Occipital lobe (tissue), 2 donors: ENCODE results near the gene MYH15. TPM values are rescaled to one million over a fixed set of nuclear protein-coding genes. Genes with fewer than 3 reads are reported as not detected.

ENCODE experiments used
- DNase-seq: peaks from one replicate; lab custom pipeline; 2025; lab: John Stamatoyannopoulos, UW
- total RNA-seq: library from RNA; depleted of rRNA; stranded (reverse); fragments of >200 nt; gene quantifications from one replicate; pipeline ENCODE4 v1.2.3, GENCODE V29; 2014

The MYH15 gene
- total RNA-seq, 1 donor from 2014 or later = 0.31 TPM

DNA sequence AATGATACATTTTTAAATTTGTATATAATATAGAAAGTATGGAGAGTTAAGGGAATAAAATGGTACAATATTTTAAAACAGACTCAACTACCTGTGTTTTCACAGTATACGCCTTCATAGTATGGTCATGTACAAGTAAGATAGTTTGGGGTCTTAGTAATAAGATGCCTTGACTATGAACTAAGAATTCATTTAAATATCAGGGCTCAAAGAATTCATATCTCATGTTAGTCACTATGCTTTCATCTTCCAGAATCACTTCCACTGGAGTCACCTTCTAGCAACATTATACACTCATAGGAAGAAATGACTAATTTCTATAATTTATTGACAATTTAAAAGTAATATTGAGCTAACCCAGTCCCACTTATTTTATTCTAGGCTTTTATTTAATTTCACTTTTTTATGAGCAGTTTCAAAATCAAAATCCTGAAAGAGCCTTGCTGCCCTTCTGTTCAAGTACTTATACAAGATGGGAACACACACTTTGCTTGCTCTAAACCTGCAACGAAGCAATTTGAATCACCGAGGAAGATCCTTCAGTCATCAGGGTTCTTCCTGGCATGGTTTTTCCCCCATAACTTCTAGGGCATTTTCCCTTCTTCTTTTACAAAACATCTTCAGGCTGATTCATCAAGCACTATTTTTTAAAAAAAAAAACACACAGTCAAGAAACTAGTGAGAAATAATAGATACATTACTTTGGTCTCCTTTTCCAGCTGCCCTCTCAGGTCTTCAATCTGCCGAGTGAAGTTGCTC lies 94.1 kb downstream of the MYH15 start:
- DNase-seq = no peak

DNA sequence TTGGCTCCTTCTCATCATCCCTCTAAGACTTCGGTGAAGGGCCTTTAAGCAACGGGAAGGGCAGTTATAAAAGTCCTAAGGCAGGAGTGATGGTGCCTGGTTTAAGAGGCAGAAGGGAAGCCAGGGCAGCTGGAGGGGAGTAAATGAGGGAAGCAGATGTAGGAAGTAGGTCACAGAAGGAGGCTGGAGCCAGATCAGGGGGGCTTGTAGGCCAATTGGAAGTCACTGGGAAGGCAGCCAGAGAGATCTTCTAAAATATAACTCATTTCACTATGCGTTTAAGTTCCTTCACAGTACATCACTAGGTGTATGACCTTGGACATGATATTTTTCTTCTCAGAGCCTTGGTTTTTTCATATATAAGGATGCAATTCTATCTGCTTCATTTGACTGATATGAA lies 94.7 kb downstream of the MYH15 start:
- no peak for DNase-seq

DNA sequence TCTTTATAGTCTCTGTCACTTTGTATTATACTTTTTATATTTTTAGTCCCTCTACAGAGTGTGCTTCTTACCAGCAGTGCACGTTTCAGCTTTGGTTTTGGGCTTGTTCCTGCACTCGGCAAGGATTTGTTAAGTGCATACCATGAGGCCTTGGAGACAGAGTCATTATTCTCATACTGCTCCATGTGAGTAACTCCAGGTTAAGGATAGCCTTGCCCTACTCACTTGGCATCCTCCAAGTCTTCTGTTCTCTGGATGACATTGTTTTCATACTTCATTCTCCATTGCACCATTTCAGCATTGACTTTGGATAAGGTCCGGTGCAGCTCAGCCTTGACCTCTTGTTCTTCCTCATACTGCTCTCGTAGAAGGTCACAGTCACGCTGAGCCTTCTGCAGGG lies 96.4 kb downstream of the MYH15 start:
- DNase-seq = no peak

DNA sequence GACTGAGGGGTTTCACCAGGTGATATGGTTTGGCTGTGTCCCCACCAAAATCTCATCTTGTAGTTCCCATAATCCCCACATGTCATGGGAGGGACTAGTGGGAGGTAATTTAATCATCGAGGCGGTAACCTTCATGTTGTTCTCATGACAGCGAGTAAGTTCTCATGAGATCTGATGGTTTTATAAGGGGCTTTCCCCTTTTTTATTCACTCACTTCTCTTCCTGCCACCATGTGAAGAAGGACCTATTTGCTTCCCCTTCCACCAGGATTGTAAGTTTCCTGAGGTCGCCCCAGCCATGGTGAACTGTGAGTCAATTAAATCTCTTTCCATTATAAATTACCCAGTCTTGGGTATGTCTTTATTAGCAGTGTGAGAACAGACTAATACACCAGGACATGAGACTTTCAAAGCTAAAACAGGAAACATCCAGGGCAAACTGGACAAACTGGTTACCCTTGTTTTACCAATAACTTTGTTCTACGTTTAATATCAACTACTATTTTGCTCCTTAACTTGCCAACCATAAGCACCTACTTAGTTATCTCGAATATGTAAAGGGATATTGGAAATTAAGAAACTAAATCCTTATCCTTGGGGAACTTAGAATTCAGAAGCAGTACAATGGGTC lies 98.2 kb downstream of the MYH15 start:
- DNase-seq = no peak

DNA sequence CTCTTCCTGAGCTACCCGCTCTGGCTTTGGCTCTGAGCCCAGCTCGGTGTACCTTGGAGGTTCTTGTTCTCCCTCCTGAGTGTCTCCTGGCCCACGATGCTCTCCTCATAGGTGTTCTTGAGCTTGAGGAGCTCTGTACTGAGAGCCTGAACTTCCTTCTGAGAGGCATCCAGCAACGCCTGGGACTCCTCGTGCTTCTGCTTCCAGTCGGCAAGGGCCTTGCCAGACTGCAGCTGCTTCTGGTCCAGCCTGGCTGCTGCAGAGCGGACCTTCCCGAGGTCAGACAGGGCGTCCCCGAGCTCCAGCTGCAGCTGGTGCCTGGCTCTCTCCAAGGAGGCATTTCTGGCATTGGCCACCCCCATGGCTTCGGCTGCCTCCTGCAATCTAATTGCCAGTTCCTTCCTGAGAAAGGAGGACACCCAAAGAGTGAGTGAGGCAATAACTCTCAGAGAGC lies 99.8 kb downstream of the MYH15 start:
- no peak for DNase-seq

DNA sequence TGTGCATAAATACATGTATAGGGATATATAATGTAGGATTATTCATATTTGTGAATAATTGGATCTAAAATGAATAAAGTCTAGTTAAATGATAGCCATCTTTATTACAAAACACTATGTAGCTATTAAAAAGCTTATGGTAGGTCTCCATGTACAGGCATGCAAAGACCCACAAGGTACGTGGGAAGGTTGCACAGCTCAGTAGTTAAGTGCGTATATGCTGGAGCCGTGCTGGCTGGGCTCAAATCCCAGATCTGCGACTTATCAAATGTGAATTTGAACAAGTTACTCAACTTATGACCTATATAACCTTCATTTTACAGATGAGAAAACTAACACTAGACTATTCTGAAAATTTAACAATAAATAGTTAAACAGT lies 100.6 kb downstream of the MYH15 start:
- DNase-seq = no peak

DNA sequence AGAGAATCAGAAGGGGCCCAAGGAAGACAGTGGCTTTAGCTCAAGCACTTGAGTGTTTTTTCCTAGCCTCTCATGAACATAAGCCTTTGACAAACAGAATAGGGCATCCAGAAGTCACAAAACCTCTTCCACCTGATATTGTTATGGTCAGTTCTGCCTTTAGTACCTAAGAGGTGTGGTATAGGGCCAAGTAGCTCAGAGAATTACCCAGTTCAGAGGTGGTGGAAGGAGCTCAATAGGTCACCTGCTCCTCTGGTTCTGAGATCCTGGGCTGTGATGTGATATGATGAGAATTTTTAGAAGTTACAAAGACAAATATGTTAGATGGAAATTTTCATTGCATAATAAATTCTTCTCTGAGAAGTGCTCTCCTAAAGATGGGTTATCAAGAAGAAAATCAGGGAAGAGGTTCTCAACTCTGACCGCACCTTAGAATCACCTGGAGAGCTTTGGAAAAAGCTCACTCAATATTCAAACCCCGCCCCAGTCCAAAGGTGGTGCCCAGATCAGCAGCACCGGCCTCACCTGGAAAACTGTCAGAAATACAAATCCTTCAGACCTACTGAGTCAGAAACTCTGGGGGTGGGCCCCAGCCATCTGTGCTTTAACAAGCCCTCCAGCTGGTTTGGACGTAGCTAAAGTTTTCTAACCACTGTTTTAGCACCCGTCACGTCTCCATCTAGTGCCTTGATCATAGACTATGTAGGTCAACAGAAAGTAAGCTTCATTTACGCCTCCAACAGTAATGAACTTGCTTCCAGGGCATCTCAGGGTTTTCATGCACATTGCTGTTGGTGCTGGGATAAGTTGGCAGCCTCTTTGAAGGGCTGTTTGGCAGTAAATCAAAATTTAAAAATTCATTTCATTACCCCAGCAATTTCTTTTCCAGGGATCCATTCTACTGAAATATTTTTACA lies 101.3 kb downstream of the MYH15 start:
- no peak for DNase-seq

DNA sequence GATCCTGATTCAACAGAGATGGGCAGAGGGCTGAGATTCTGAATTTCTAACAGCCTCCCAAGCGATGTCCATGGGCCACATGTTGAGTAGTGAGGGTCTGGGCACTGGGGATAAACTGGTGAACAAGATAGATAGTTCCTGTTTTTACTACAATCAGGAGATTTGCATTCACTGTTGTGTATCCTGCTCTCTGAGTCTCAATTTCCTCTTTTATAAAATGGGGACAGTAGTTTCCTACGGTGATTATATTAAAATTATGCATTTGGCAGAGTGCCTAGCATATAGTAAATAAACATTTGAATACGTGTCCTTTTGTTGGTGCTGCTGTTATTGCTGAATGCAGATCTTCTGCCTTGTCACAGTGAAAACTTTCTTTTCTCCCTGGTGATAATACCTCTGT lies 102.5 kb downstream of the MYH15 start:
- DNase-seq = no peak

DNA sequence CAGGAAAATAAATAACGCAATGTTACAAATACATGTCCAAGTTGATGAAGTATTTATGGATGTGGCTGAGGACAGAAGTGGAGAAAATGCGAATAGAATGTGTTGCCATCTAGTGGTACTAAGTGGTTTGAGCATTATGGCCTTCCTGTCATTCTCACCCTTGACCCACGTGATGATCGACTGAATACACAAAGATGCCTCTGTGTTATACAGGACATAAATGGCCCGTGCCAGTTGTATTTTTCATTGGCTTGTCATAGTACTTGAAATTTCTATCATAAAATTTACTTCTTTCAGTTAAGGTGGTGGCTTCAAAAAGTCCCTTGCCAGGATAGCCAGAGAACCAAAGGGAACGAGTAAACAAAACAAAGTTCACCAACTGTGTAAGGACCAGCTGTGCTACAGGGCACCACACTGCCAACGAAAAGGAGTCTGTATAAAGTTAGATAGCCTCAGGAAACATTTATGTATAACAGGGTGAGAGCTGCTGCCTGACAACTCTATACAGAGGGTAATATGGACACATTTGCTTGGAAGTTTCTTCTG lies 103.7 kb downstream of the MYH15 start:
- DNase-seq = no peak

DNA sequence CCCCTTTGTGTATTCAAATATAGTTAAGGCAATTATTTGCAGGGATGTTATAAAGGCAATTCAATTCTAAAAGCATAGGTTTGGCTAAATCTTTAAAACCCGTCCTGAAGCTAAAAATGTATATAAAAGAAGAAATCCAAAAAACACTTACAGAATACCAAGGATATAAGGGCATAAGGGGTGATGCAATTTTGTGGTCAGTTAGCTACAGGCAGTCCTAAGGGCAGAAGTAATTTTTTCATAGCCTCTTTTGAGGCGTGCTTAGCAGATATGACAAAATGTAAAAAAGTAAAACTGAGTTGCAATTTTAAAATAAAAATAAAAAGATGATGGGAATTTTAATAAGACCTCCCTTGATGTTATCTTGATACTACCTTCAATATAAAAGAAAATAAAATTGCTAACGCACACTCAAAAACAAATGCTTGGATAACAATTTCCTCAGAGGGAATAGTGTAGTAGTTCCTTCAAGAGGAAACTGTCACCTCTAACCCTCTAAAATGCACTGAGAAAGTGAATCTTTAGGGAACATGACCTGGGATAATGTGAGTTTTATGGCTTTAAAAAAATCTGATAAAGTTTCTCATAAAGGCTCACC lies 104.2 kb downstream of the MYH15 start:
- DNase-seq = no peak

DNA sequence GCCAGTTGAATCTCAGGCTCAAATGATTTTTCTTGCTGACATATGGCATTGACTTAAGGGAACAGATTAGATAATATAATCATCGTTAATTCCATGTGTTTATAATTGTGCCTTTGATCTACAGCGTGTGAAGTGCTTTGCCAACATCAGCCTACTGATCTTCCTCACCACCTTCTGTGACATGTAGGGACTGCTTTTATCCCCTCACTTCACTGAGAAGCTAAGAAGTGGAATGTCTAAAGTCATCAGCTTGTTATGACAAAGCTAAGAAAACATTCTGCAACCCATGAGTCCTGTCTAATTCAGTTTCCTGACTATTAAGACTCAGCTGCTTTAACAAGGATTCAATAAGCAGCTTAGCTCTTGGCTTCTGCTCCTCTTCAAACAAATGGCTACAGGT lies 106.0 kb downstream of the MYH15 start:
- no peak for DNase-seq

DNA sequence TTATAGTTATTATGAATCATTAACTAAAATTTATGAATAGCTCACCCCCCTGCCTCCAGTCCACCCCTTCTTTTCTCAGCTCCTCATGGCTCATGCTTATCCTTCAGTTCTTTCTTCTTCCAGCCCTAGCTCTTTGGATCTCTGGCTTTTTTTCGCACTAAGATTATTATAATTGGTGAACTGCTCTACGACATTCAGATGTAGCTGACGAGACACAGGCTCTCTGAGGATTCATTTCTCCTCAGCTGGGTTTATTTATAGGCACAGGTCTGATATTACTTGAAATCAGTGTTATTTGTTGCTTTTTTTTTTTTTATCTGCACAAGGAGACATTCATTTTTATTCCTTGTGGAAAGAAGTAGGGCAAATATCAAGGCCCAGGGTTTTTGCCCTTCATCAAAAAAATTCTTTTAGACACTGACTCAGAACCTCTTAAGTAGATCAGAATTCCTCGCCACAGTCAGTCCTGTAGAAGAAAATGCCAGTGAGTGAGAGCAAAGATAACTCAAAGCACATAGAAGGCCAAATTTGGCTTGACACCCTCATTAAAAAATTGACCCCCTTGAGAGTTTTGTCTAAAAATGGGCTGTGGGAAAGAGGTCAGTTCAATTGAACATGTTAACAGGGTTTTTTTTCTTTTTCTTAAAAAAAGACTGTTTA lies 106.6 kb downstream of the MYH15 start:
- no peak for DNase-seq

DNA sequence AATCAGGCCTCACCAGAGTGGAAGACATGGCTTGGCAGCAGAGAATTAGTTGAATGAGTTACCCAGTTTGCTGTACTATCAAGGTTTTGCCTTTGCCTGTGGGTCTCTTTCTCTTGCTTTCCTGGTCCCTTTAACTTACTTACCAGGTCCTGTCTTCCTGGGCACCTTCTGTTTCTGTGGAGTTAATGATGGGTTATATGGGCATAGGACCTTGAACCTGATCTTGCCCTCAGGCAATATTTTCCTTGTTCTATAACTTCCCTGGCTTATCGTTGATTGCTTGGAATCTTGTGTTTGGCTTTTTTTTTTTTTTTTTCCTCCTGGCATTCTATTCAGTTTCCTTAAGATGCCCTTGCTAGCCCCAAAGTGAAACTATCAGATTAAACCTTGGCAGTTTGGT lies 107.2 kb downstream of the MYH15 start:
- DNase-seq = no peak

DNA sequence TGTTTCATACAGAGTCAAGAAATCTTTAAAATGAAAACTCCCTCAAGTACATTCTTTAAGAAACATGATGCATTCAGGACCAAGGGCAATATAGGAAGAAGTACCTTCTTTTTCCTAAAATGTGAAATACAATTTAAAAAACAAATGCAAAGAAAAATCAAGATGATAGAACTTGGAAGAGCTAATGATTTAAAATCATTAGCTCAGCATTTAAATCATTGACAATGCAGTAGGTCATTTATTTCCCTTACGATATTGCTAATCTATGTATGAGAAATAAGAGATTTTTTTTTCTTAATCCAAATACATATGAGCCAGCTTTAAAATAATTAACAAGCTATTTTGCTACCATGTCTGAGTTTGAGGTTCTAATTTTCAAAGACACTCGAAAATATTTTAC lies 108.6 kb downstream of the MYH15 start:
- DNase-seq = no peak

DNA sequence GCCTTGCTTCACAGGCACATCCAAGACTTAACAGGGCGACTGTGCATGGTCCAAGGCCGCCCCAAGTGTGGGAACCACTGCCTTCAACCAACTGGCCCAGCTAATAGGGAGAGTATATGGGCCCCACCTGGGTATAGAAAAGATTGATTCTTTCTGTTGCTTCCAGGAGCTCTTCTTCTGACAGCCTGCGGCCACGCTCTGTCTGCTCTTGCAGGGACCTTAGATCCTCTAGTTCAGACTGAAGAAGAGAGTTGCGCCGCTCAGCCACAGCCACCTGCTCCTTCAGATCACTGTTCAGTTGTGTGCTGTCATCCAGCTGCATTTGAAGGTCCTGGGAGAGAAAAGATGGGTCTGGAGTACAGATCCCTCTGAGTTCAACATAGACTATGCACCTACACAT lies 111.9 kb downstream of the MYH15 start:
- DNase-seq = no peak

DNA sequence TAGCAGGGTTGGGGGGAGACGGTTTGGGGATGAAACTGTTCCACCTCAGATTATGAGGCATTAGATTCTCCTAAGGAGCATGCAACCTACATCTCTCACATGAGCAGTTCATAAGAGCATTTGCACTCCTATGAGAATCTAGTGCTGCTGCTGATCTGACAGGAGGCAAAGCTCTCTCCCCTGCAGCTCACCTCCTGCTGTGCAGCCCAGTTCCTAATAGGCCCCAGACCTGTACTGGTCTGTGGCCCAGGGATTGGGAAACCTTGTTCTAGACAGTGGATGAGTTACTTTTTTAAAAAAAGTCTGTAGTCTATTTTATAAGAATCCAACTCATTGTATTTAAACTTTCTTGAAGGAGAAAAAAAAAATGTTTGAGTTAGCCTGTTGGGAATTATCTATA lies 114.1 kb downstream of the MYH15 start:
- DNase-seq = no peak

DNA sequence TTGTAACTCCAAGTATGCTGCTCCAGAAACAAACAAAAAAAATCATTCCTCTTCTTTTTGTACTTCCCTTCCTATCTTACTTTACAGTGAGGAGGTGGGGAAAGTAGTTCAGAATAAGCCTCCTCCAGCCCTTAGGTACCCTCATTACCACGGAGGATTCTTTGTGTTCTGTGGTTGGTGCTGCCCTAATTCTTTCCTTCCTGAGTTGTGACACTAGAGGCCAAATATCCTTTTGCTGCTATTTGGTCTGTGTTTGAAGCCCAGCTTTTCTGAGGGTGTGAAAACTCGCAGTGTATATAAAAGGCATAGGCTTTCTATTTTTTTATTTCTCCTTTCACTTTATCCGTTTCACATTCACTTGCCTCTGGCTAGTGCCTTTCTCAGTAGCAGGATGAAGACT lies 115.8 kb downstream of the MYH15 start:
- DNase-seq = no peak

DNA sequence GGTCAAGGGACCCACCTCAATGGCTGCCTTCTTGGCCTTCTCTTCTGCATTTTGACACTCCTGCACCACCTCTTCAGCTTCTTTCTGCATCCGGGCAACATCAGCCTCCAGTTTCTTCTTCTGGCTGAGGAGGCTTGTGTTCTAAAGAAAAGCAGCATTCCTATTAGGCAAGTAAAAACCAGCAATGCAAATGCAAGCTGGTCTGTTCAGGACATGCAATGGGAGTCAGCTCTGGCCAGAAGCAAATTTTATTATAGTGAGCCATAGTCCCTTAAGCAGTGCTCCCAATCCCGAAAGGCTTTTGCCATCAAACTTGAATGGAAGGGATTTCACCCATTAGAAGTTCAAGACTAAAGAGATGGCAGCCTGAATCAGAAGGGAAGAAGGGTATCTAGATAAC lies 116.4 kb downstream of the MYH15 start:
- DNase-seq = no peak

DNA sequence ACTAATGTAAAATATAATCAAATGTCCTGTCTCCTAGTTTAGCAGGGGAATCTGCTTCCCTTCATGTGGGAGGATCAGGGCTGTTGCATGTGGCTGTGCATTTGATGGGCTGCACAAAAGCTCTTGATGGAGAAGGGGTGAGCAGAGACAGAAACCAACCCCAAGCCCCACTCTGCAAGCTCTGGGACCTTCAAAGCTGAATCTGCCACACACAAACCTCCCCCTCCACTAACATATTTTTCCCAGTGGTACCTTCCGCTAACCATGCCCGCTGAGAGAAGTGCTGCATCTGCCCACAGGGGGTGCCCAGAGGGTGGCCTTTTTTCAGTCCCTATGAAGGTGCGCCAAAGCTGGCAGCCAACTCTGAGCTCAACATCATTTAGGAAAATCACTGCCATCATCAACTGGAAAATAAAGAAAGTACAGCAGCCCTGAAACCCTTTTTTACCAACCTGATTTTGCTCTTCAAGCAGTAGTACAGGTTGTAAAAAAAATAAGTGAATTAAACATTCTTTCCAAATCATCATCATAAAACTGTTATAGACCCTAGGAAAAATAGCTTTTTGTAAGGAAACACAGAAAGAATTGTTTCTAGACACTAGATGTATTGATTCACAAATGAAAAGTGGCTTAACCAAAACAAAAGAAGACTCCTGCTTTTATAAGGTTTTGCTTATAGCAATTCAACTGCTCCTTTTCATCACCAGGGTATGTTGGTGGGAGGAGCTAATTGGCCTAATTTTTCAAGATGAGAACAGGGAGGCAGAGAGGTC lies 117.1 kb downstream of the MYH15 start:
- DNase-seq = no peak

DNA sequence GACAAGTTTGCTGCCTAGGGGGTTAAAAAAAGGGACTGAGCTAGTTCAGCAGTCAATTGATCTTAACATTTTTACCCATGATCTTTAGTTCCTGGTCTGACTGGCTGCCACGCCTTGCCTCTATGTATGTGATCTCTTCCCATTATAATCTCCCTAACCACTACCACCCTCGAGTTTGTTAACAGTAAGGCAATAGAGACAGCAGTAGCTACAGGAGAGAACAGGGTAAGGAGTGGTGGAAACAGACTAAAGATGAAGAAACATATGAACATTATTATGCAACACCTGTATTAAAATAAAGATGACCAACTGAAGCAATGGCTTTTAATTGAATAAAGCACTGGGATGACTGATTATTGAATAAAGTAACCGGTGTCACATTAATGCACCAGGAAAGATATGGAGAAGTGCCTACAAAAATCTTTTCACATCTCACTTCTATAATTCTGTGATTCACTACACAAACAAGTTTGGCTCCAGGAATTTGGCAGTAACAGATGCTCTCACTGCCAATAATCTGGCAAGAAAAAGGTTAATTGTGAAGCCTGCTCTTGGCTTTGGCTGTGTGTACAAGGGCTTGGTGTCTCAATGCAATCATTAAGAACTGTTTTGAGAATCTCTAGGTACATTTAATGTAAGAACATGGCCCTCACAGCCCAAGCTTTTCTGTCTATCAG lies 118.3 kb downstream of the MYH15 start:
- no peak for DNase-seq
